ENCODE data around the gene TBXT.

Gene TBXT

GRCh38 chr6:166119116-166119911 lies 48.3 kb downstream of the TBXT start:
- DNase-seq (ENCODE audit: low read depth in 2 of 2, low spot score in 1 of 2), result no peak

GRCh38 chr6:166115609-166116008 lies 52.0 kb downstream of the TBXT start:
- DNase-seq (ENCODE audit: low read depth in 2 of 2, low spot score in 1 of 2), result no peak

- DNase-seq (ENCODE audit: low read depth in 2 of 2, low spot score in 1 of 2), result no peak
Measured at GRCh38 chr6:166112580-166112979, 55.1 kb downstream of the TBXT start.

GRCh38 chr6:166109608-166110007 lies 58.0 kb downstream of the TBXT start:
- DNase-seq (ENCODE audit: low read depth in 2 of 2, low spot score in 1 of 2), result no peak

Measured in stimulated activated CD8-positive, alpha-beta memory T cell treated with anti-CD3 and anti-CD28 coated beads, Interleukin-4, amount 100 ng/mL, for 1 hour (primary cell).